Limb (tissue), 2 donors: ENCODE data around the gene ERBB4.

Source experiments
- DNase-seq, 2 donors: peaks; one replicate each; pipeline ENCODE4 v3.0.0-alpha.2; 2016; ENCODE audit errors: extremely low spot score in 2 of 2

Gene ERBB4

DNA sequence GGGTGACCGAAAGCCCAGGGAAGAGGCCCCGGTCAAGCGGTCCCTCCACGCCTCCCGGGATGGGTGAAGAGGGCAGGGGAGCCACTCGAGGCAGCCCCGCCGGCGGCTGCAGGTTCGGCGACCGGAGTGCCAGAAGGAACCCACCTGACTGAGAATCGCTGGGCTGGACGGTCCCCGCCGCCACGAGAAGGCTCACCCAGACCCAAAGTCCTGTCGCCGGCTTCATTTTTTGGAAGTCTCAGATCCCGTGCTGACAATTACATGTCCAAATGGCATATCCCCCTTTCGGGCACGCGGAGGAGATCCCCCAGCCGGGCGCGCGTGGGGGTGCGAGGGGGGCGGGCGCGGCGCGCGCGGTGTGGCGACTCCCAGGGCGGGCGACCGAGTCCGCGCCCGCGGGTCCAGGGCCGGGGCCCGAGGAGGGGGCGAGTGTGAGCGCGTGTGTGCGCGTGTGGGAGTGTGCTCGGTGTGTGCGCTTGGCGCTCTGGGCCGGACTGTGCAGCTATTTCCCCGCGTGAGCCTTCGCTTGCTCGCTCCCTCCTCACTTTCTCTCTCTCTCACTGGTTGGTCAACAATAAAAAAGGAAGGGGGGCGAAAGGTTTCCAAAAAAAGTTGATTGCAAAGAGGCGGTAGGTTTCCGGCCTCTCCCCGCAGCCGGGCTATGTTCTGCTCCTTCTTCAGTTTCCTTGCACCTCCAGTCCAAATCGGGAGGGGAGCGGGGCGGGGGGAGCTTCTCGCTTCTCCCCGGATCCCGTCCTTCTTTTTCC is at the start of gene ERBB4:
Gene ERBB4, minus strand, starts transcription at position 498 of the 767 bp plus-strand sequence. Its CDS starts 272 bp downstream, at position 226.
- DNase-seq: peak in 1 of 2 donors; percentile 64

DNA sequence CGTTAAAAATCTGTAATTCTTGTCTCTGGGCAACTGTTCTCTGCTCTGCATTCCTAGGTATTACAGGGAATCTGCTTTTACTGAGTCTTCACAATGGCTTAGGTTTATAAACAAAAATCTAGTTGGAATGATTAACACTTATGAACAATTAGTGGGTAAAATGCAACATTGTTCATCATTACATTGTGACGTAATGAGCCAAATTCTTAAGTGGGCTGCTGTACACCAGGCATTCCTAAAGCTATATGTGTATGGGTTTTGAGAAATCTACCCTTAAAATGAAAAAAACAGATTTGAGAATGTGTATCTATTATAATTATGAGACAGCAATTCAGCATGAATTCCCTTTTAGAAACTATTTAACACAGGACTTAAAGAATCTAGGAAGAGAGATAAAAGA is 41.5 kb upstream of the ERBB4 start:
- no peak for DNase-seq

DNA sequence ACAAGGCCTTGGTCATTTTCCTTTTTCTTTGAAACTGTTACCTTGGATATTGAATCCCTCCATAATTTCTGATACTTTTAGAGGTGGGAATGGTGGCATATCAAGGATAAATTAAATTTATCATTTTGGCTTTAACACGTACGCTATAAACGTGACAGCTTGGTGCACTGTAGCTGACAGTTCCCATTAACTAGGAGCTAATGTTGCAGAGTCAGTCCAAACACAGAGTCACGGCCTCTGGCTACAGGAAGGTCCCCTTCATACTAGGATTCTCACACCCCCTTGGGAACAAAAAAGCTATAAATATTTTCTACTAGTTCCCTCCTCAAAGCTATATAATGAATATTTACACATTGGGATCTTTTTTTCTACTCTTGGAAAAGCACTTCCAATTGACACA is 17.7 kb upstream of the ERBB4 start:
- DNase-seq: no peak

DNA sequence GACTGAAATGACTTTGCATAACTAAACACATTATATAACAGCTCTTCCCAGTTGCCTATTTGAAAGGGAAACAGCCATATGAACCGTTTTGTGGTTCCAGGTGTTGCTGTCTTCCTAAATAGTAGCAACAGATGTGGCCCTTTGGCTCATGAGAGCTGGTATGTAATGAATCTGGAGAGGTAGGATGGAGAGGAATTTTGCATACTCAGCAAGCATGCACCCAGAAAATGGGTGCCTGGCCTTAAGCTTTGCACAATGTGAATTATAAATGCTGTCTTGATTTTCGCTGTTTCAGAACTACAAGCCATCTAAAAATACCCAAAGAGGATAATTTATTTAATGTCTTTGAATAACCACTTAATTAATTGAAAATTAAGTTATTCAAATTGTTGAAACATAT is 15.6 kb upstream of the ERBB4 start:
- no peak for DNase-seq

DNA sequence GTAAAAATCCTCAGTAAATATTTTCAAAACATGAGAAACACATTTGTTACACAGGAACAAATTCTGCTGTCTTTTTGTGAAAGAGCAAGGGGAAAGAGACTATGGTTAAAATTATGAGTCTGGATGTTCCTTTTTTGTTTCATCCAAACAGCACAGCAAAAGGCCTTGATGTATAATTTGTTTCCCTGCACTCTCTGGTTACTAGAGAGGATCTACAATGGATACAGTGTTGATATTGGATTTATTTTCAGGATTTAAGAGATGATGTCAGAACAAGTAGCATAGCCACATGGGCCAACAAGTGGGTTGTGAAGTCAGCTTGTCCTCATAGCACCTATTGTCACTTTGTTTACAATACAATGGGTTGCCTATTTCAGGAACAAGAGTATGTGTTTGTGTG is 11.3 kb upstream of the ERBB4 start:
- no peak for DNase-seq

DNA sequence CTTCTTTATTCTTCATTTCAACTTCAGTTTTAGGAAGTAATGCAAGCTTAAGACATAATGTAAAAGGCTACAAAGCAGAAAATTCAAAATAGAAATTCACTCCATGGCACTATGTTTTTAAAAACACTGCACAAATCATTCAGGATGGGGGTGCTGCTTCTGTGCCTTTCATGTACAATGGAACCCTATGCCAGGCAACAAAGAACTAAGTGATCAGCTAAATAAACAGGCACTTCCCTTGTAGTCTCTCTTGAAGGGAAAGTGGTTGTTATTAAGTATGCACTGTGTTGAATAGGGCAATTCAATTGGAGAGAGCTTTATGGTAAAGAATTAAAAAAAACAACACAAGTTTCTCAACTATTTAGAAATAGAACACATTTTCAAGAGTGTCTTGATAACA is 10.9 kb upstream of the ERBB4 start:
- DNase-seq: no peak

DNA sequence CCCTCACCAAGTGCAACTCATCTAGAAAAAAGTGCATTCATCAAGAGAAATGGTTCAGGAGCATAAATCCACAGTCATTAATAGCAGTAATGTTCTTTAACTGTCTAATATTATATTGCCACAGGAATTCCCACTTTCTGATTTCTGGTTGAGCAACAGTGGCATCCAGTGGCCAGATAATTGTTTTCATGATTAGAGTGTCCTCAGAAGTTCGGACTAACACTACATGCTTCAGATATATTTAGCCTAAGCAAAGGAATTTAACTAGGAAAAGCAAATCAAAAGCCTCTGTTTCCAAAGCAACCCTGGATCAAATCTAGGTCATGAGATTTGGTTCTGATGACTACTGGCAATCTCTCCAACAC is 9.8 kb upstream of the ERBB4 start:
- DNase-seq: peak in 1 of 2 donors; percentile 35

DNA sequence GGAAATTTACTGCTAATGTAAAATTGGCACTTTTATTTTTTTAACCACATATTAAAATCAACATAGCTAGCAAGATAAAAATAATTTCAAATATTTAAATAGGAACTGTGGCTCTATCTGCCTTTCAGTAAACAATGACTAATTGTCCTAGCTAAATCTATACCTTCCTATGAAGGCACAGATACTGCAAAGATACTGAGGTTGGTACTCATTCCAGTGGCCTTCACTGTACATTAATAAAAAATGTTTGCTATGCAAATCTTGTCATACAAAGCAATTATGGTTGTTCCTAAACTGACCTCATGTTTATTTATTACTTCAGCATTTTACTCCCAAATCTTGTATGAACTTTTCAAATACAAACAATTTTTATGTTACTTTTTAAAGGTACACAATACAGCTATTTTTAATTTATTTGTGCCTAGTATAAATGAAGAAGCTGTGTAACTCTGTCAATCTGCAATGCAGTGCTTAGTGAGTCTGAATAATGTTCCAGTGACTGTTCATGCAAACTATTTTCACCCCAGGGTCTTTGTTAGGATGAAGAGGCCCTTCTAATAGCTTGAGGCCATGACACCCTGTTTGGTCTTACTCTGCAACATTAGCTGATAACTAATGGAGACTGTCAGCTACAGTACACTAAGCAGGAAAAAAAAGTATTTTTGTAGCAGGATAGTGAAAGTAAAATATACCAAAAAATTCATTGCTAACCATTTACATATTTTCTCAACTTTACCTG is 9.3 kb upstream of the ERBB4 start:
- DNase-seq: no peak

DNA sequence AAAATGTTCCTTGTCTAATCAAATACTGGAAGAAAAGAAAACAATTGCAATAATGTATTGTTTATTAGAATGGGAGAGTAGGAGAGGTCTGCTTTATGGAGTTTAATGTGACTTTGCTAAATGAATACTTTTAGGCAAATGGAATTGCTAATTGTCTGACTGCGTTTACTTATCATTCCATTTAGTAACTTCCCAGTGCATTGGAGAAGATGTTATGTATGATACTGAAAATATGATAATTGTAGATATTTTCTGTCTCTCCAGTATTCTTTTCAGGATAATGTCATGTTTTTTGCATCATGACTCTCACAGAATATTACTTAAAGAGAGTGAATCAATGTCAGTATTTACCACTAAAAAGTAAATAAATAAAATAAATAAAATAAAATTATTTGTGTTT is 8.1 kb upstream of the ERBB4 start:
- no peak for DNase-seq

DNA sequence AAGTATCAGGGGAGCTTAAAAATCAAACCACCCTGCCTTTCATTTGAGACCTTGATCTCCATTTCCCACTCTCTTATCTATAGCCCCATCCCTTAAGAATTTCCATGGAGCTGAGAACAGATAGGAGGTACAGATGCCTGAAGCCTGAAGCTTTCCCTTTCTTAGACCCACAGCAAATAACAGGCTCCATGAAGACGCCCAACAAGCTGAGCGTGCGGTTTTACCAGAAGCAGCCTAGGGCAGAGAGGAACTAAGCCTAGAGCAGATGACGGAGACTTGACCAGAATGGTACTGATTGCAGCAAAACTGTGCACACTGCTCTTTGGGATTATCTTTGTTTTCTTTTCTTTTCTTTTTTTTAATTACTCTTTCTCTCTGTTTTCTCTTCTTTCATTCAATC is 1.7 kb upstream of the ERBB4 start:
- DNase-seq: no peak

DNA sequence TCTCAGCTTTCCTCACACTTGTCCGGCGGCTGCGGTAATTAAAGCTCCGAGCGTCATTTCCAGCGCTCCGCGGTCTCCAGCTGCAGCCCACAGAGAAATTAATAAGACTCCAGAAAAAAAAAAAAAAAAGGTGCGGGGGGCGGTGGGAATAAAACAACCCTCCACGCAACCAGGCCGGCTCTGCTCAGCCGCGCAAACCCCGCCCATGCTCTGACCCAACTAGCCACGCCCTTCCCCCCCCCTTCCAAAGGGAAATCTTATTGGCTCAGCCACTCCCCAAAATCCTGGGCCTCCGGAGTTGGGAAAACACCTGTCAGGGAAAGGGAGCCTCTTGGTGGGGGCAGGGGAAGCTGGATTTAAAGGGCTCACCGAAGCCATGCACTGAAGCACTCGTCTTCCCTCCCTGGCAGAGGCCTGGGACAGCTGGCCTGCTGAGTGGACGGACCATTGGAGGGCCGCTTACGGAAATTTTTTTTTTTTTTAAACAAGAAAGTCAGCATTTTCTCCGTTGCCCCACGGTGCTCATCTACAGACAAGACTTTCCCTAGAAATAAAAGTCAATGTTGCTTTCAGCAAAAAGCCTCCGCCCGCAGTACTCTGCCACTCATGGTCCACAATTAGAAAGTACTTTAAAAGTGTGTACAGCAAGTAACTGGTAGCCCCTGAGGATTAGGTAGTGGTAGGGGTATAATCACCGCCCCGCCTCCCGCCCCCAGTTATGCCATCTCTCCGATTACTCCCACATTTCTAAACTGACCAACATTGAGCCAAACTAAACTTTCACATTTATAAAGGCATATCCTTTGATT is 674 bp upstream of the ERBB4 start:
- peak; percentile 53 to 81 for DNase-seq

DNA sequence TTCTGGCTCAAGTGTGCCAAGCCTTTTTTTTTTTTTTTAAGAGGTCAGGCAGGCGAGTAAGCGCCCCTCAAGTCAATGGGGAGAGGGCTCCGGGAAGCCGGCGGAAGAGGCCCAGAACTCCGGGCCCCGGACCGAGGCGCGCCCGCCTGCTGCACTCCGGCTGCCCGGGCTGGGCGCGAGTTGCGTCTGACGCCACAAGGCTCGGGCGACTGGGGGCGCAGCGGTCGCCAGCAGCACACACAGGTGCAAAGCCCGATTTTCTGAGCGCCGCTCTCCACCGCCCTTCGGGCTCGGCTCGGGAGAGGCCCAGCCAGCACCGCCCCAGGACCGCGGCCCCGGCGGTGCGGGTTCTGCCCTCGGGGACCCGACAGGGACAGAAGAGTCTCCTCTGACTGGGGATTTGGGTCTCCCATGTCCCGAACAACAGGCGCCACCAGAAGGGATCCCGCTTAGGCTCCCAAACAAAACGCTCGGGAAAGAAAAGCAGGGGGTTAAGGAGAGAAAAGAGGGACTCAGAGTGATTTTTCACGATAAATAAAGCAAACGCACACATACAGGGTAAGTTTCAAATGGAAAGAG is 787 bp downstream of the ERBB4 start:
- no peak for DNase-seq

DNA sequence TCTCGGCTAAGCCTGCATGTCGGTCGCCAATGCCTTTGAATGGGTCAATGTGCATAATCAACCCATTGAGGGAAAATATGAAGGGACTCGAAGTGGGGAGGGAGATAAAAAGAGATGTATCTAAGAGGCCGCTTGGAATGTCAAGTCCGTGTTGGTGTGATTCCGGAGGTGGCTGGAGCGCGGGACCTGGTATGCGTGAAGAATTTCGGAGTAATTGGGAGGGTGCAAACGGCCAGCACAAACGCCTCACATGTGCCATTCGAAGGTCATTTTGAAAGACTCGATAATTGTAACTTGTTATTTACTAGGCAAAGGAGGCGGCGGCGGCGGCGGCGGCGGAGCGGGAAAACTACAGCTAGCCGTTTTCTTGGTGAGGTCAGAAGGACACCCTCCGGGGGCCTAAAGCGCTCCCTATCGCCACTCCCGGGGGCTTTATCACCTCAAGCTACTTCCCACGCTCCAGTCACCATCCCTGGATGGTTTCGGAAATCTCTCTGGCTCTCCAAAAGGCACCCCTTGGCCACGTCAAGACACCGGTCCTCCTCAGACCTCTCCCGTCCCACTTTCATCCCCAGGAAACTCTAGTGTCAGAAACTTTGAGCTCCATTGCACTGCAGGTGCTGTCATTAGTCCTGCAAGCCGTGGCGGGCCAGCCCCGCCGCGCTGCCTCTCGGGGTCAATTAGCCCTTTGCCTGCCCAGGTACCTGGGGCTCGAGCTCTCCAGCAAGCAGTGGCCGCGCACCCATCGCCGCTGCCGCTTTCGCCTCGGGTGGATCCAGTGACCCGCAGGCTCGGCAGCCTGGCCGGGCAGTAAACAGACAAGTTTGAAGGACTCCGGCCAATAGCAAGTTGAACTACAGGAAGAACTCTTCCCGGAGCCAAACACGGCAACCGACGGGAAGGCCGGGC is 1.5 kb downstream of the ERBB4 start:
- DNase-seq: peak in 1 of 2 donors; percentile 63

DNA sequence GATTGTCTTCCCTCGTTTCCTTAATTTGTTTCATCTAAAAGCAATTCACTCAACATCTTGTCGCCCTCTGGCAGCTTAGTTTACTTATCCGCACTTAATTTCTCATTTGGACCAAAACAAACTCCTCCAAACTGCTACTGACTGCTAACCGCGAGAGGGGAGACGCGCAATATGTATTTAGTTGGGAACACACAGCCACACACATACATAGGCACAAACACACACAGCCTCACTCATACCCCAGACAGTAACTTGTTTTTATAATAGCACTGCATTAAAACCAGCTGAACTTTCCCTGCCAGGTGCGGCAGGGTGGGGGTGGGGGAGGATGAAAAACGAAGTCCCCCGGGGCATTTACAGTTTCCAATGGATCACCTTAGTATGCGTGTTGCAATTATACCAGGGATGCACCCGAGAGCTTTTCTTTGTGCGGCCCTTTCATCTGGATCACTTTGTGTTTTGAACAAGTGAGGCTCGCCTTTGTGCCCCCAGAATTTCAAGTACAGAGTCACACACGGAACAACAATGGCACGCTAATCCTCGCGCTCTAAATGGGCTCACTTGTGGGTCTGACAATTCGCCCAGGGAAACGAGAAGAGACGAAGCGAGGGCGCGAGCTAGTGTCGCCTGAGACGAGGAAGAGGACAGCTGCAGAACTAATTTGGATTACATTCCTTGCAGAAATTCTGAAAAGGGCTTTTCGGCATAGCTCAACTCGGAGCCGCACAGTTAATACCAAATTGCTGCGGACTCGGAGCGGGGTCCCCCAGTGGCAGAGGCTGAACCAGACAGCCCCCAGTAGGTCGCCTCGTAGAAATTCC is 2.4 kb downstream of the ERBB4 start:
- DNase-seq: no peak

DNA sequence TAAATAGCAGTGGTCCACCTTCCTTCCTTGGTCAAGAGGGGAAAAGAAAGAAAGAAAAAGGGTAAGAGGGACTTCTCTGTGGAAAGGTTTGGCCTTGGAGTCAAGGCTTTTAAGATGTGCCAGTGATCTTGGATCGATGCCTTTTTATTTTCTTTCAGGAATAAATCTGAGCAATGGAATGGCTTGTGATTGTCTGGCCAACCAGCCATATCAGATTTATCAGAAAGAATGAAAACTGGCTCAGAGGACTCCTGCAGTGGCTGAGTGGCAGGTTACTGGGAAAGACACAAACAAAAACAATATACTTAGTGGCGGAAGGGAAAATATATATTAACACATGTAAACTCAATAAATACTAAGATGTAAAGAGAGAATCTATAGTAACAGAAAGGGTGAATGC is 4.3 kb downstream of the ERBB4 start:
- no peak for DNase-seq

DNA sequence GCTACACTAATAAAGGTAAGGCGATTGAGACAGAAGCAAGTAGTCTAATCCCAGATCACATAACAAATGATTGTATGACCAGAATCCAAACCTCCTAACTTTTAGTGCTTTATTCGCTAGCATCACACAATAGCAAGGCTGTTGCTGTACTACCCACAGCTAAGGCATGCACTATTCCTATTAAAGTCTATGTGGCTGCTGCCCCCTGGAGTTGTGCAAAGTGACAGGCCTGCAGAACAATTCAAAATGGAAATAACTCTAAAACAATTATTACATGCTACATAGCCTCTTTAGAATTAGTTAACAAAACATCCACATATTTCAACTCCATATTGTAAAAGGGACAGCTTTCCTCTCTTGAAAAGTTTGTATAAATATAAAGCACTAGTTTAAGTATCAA is 6.0 kb downstream of the ERBB4 start:
- DNase-seq: no peak

DNA sequence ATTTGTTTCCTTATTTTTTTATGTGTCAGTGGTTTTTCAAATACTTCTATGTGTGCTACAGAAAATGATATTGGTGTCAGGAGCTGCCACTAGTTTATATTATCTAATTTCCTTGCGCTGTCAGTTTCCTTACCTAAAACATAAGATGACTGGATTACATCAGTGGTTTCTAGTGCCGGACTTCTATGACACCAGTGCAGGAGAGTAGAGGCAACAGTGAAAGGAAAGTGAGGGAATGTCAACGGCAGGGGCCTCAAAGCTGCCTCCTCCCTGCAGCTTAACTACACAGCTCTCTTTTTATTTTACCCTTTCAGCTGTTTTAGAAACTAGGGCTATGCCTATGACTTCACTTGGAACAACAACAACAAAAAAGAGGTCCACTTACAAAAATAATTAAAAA is 6.5 kb downstream of the ERBB4 start:
- no peak for DNase-seq

DNA sequence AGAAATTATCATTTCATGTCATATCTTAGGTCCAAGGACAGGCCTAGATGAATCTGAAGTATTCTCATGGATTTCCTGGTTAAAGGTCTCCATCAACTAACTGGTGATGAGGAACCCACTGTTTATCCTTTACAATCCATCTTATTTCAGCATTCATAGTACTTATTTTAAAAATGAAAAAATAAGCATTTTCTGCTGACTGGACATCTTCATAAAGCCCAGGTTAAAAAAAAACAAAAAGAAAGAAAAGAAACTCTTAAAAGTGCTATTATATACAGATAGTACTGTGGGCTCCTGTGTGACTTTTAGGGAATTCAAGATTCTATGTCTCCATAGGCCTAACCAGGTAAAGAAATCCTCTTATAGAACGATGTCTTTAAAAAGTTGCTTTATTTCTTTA is 7.1 kb downstream of the ERBB4 start:
- no peak for DNase-seq

DNA sequence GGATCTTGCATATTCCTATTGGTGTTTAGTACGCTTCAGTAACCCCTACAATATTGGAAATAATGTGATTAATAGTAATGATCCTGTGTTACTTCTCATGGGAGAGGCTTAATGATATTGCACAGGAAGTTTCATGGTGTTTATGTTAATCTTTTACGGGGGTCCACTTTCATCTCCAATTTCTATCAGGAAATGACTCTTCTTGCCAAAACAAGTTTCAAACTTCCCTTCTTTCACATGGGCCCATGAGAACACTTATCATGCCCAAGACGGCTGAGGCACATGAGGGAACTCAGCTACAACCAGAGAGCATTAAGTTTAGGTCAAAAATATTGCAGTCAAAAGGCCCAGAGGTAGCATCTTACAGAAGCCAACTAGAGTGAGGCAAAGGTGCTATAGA is 7.6 kb downstream of the ERBB4 start:
- DNase-seq: no peak

DNA sequence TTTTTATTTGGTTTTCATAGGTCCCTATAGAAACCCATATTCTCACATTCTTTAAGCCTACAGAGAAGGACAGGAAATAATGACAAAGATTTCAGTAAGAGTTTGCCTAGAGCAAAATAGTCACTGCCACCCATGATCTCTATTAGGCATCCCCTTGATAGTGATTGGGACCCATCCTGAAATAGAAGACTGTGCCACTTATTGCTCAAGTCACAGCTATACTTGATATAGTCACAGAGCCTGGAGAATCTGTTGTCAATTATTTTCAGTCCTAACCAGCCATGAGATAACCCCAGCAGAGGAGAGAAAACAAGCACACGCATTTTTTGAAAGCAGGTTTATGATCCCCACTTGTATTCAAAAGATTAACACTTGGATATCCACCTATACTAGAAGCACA is 8.2 kb downstream of the ERBB4 start:
- DNase-seq: no peak
